ENCODE results near the gene NFYB. TPM values are rescaled to one million over a fixed set of nuclear protein-coding genes. Genes with fewer than 3 reads are reported as not detected.

NFYB gene
- total RNA-seq, 1 experiment from 2014 or later = 31.5 TPM

- TF ChIP-seq TCF7L2 (IDR thresholded peaks at IDR 0.05; ENCODE audit: low read depth, low read length) = no peak
- no peak for TF ChIP-seq REST (IDR thresholded peaks at IDR 0.05; ENCODE audit: insufficient read depth in 1 of 2, low read depth in 2 of 2, low read length in 1 of 2)
- TF ChIP-seq CTCF (IDR thresholded peaks at IDR 0.05) = no peak
- no peak for TF ChIP-seq POLR2AphosphoS5 (IDR thresholded peaks at IDR 0.05; ENCODE audit: low read depth, low read length)
- no peak for TF ChIP-seq SIN3A (IDR thresholded peaks at IDR 0.05; ENCODE audit: borderline replicate concordance, insufficient read depth, low read depth, low read length)
Observed at GRCh38 chr12:104165801-104166200, 27.8 kb upstream of the NFYB start.

GRCh38 chr12:104164634-104165033 lies 26.6 kb upstream of the NFYB start:
- Histone ChIP-seq H3K27me3 (ENCODE audit: control insufficient read depth, insufficient read depth, low read length) (no peaks in the 10 kb centered on the region), H3K4me1 (ENCODE audit: control insufficient read depth, insufficient read depth, low read length) (no peaks in the 10 kb centered on the region), H3K27ac (ENCODE audit: low read length) (no peak overlapping the region), H3K9me3 (ENCODE audit: control insufficient read depth, insufficient read depth, low read depth, low read length) (no peaks in the 10 kb centered on the region), H3K36me3 (ENCODE audit: control insufficient read depth, insufficient read depth, low read length) (no peaks in the 10 kb centered on the region), H3K4me3 (ENCODE audit: low read depth in 2 of 2, low read length in 2 of 2) (no peak overlapping the region)
- TF ChIP-seq TCF7L2 (IDR thresholded peaks at IDR 0.05; ENCODE audit: low read depth, low read length) (no peak), POLR2AphosphoS5 (IDR thresholded peaks at IDR 0.05; ENCODE audit: low read depth, low read length) (no peak), SIN3A (IDR thresholded peaks at IDR 0.05; ENCODE audit: borderline replicate concordance, insufficient read depth, low read depth, low read length) (no peak), CTCF (IDR thresholded peaks at IDR 0.05) (no peak)
- intact Hi-C loops (cut with micrococcal nuclease; ENCODE audit: unreplicated experiment) = no loop called here
- no peak for DNase-seq (ENCODE audit: low read depth, low spot score)
- BruUV-seq (replicated peaks) = no TSS peak
- ChIA-PET POLR2A (no interaction called here), CTCF (no interaction called here)
- ATAC-seq = no peak
- in situ Hi-C loops (cut with HindIII; ENCODE audit: low pct_unique_long_range_greater_than_20kb, low sequenced_read_pairs) = no loop called here

More at GRCh38 chr12:104165801-104166200, 27.8 kb upstream of the NFYB start:
- DNase-seq (ENCODE audit: low read depth, low spot score) = no peak
- CTCF ChIA-PET = no interaction called here
- H3K4me1 ChIP-seq (ENCODE audit: control insufficient read depth, insufficient read depth, low read length) = no peaks in the 10 kb centered on the region
- no peak overlapping the region for H3K4me3 ChIP-seq (ENCODE audit: low read depth in 2 of 2, low read length in 2 of 2)
- H3K36me3 ChIP-seq (ENCODE audit: control insufficient read depth, insufficient read depth, low read length) = no peaks in the 10 kb centered on the region
- in situ Hi-C loops (cut with HindIII; ENCODE audit: low pct_unique_long_range_greater_than_20kb, low sequenced_read_pairs) = no loop called here
- H3K27ac ChIP-seq (ENCODE audit: low read length) = no peak overlapping the region
- POLR2A ChIA-PET = interaction anchor here (0.6 kb wide), 1 partner anchor 28 kb away, joined by 3 read pairs; the partner anchor contains the start of gene NFYB
- no peaks in the 10 kb centered on the region for H3K9me3 ChIP-seq (ENCODE audit: control insufficient read depth, insufficient read depth, low read depth, low read length)
- no peaks in the 10 kb centered on the region for H3K27me3 ChIP-seq (ENCODE audit: control insufficient read depth, insufficient read depth, low read length)
- no peak for ATAC-seq
- intact Hi-C loops (cut with micrococcal nuclease; ENCODE audit: unreplicated experiment) = no loop called here
- BruUV-seq (replicated peaks) = no TSS peak

Measured in Panc1 (cell line).